Measurements from ENCODE around the gene ALG14. TPM values are rescaled to one million over a fixed set of nuclear protein-coding genes. Genes with fewer than 3 reads are reported as not detected.
A peak's percentile ranks its signal among the peaks of the same experiment; 100 is the strongest.
"Not testable (repeated sequence)": the region's sequence is repeated elsewhere in the genome, so short reads cannot be mapped to it uniquely, and the experiment has no call there.

The ALG14 gene
- total RNA-seq, 1 experiment from 2014 or later: 2.1 TPM

DNA sequence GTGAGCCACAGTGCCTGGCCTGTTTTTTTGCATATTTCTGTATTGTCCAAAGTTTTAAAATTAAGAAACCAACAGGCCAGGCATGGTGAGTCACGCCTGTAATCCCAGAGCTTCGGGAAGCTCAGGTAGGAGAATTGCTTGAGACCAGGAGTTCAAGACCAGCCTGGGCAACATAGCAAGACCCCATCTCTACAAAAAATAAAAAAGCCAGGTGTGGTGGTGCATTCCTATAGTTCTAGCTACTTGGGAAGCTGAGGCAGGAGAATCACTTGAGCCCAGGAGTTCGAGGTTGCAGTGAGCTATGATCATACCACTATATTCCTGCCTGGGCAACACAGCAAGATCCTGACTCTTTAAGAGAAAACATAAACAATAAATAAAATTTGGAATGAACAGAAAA lies 25.1 kb downstream of the ALG14 start:
- not testable (repeated sequence) for H3K27me3 ChIP-seq (replicated peaks); H3K4me1 ChIP-seq (replicated peaks); H3K9me3 ChIP-seq (replicated peaks); DNase-seq (ENCODE audit: low read depth in 1 of 2, low spot score in 2 of 2); H3K4me3 ChIP-seq; H3K27ac ChIP-seq; H3K36me3 ChIP-seq

DNA sequence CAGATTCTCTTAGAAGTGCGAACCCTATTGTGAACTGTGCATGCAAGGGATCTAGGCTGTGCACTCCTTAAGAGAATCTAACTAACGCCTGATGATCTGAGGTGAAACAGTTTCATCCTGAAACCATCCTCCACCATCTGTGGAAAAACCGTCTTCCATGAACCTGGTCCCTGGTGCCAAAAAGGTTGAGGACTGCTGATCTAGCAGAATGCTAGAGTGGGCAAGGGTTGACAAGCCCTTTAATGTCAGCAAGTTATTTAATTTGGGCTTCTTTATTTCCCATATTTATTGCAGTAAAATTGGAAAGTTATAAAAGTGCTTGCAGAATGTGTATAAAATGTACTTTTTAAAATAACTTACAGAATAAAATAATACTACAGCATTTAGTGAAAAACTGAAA lies 26.4 kb downstream of the ALG14 start:
- Histone ChIP-seq H3K4me1 (replicated peaks) (peaks cover 19% of the 10 kb centered on the region), H3K27me3 (replicated peaks) (no peaks in the 10 kb centered on the region), H3K4me3 (no peak overlapping the region), H3K27ac (no peak overlapping the region), H3K36me3 (no peaks in the 10 kb centered on the region), H3K9me3 (replicated peaks) (no peaks in the 10 kb centered on the region)
- no peak for DNase-seq (ENCODE audit: low read depth in 1 of 2, low spot score in 2 of 2)

- no peaks in the 10 kb centered on the region for H3K27me3 ChIP-seq (replicated peaks)
- H3K27ac ChIP-seq: peak overlapping the region; percentile 57; the same call in 1 of the 2 replicates
- no peak overlapping the region for H3K4me3 ChIP-seq
- no peaks in the 10 kb centered on the region for H3K36me3 ChIP-seq
- no peaks in the 10 kb centered on the region for H3K9me3 ChIP-seq (replicated peaks)
- peak; percentile 79 to 84 for DNase-seq (ENCODE audit: low read depth in 1 of 2, low spot score in 2 of 2)
- H3K4me1 ChIP-seq (replicated peaks): peaks cover 34% of the 10 kb centered on the region
These were observed 29.4 kb downstream of the ALG14 start for GRCh38 chr1:95043141-95043980.

GRCh38 chr1:95042286-95042685 lies 30.5 kb downstream of the ALG14 start:
- Histone ChIP-seq H3K27ac (peak overlapping the region; percentile 57), H3K4me1 (replicated peaks) (peaks cover 34% of the 10 kb centered on the region), H3K27me3 (replicated peaks) (no peaks in the 10 kb centered on the region), H3K4me3 (no peak overlapping the region), H3K9me3 (replicated peaks) (no peaks in the 10 kb centered on the region), H3K36me3 (no peaks in the 10 kb centered on the region)
- DNase-seq (ENCODE audit: low read depth in 1 of 2, low spot score in 2 of 2): peak; percentile 76 to 92

DNA sequence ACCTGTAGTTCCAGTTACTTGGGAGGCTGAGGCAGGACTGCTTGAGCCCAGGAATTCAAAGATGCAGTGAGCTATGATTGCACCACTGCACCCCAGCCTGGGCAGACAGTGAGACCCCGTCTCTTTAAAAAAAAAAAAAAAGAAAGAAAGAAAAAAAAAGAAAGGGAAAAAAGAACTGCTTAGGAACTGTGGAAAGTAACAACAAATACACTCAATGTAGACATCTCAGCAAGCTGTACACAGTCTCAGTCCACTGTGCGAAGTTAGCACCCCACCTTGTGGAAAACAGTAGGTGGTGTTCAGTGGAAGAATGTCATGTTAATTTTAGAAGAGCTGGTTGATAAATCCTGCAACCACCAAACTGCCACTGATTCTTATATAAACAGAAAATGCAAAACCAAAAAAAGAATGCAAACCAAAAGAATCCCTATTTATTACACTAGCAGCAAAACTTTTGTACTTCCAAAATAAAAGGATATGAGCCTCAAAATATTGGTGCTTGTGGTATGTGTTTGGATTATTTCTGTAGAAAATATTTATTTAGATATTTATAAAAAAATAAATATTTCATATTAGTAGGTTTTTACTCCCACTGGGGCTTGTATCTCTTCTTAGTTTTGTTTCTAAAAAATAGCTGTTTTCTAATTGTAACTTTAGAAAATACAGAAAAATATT lies 31.1 kb downstream of the ALG14 start:
- H3K4me3 ChIP-seq: no peak overlapping the region
- H3K9me3 ChIP-seq (replicated peaks): no peaks in the 10 kb centered on the region
- no peaks in the 10 kb centered on the region for H3K27me3 ChIP-seq (replicated peaks)
- H3K36me3 ChIP-seq: no peaks in the 10 kb centered on the region
- peak; percentile 76 to 78 for DNase-seq (ENCODE audit: low read depth in 1 of 2, low spot score in 2 of 2)
- peak overlapping the region; percentile 57 for H3K27ac ChIP-seq
- H3K4me1 ChIP-seq (replicated peaks): peaks cover 34% of the 10 kb centered on the region

DNA sequence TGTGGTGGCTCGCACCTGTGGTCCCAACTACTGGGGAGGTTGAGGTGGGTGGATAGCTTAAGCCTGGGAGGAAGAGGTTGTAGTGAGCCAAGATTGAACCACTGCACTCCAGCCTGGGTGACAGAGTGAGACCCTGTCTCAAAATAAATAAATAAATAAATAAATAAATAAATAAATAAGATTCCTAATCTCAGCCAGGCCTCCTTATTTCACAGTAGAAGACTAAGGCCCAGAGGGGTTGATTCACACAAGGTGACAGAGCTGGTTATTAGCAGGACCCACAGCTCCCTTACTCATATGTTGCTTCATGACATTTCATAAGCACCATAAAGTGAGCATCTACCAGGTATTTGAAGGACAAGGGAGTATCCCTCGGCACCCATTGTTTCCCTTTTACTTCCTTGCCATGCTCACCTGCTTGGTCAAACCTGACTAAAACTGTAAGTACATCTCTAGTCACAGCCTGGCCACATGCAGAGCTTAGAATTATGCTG lies 32.7 kb downstream of the ALG14 start:
- H3K9me3 ChIP-seq (replicated peaks): no peaks in the 10 kb centered on the region

DNA sequence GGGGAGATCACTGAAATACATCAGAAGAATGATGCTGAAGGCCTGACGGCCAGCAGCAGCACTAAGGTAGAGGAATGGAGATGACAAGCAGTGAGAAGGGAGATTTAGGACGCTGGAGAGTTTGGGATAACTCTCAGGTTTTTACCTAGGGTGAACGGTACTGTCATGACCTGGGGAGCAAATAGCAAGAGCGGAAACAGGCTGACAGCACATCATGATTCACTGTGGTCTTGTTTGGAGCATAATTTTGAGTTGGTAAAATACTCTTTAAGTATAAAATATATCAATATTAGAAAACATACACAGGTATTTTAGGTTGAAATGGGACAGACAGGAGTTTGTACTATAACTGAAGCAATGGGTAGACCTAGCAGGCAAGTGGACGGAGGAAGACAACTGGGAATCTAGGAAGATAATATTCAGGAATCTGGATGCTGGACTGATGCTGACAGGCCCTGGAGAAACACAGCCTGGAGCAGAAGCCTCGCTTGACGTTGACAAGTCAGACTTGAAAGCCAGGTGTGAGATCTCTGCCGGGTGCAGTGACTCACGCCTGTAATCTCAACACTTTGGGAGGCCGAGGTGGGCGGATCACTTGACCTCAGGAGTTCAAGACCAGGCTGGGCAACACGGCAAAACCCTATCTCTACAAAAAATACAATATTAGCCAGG lies 33.3 kb downstream of the ALG14 start:
- Histone ChIP-seq H3K4me3 (no peak overlapping the region), H3K4me1 (replicated peaks) (peaks cover 50% of the 10 kb centered on the region), H3K27me3 (replicated peaks) (no peaks in the 10 kb centered on the region), H3K36me3 (no peaks in the 10 kb centered on the region), H3K9me3 (replicated peaks) (no peaks in the 10 kb centered on the region), H3K27ac (no peak overlapping the region)
- no peak for DNase-seq (ENCODE audit: low read depth in 1 of 2, low spot score in 2 of 2)

More for the DNA sequence above, 32.7 kb downstream of the ALG14 start:
- no peak for DNase-seq (ENCODE audit: low read depth in 1 of 2, low spot score in 2 of 2)
- Histone ChIP-seq H3K27me3 (replicated peaks) (no peaks in the 10 kb centered on the region), H3K36me3 (no peaks in the 10 kb centered on the region), H3K27ac (no peak overlapping the region), H3K4me1 (replicated peaks) (peaks cover 44% of the 10 kb centered on the region), H3K4me3 (no peak overlapping the region)

DNA sequence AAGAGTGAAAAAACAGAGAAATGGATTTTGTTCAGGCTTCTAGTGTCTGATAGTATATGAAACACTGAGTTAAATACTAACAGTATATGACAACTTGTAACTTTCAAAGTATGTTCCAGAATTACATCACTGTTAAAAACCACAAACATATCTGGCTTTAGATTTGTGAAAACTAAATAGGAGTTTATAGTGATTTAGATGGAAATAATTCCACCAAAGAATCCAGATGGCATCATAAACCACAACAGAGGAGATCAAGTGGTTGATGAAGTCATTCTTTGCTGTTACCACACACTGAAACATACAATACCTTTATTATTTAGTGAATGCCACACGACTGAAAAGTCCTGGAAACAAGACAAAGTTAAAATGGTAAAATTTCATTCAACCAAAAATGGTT lies 37.2 kb downstream of the ALG14 start:
- Histone ChIP-seq H3K4me1 (replicated peaks) (peaks cover 37% of the 10 kb centered on the region), H3K9me3 (replicated peaks) (no peaks in the 10 kb centered on the region), H3K27me3 (replicated peaks) (no peaks in the 10 kb centered on the region), H3K27ac (peak overlapping the region; percentile 69), H3K4me3 (no peak overlapping the region), H3K36me3 (no peaks in the 10 kb centered on the region)
- DNase-seq (ENCODE audit: low read depth in 1 of 2, low spot score in 2 of 2): peak in 1 of 2 experiments; percentile 78

DNA sequence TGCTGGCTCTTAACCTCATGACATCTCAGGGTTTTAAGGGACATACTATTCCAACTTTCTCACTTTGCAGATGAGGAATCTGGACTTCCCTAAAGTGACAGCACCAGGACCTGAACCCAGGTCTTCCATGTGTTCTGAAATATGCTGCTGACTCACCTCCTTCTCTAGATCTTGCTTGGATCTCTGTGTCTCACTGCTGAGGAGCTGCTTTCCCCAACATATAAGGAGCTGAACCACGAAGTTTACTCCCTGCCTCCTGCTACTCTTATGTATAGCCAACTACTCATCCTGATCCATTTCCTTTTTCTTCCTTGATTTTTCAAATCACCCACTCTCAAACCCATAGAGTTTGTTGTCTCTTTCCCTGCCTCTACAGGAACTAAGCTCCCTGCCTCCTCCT lies 38.2 kb downstream of the ALG14 start:
- peak overlapping the region; percentile 69 for H3K27ac ChIP-seq
- H3K36me3 ChIP-seq: no peaks in the 10 kb centered on the region
- H3K4me1 ChIP-seq (replicated peaks): peaks cover 30% of the 10 kb centered on the region
- peaks cover under 1% of the 10 kb centered on the region; the same call in 1 of the 2 replicates for H3K9me3 ChIP-seq (replicated peaks)
- H3K27me3 ChIP-seq (replicated peaks): no peaks in the 10 kb centered on the region
- no peak for DNase-seq (ENCODE audit: low read depth in 1 of 2, low spot score in 2 of 2)
- H3K4me3 ChIP-seq: no peak overlapping the region

DNA sequence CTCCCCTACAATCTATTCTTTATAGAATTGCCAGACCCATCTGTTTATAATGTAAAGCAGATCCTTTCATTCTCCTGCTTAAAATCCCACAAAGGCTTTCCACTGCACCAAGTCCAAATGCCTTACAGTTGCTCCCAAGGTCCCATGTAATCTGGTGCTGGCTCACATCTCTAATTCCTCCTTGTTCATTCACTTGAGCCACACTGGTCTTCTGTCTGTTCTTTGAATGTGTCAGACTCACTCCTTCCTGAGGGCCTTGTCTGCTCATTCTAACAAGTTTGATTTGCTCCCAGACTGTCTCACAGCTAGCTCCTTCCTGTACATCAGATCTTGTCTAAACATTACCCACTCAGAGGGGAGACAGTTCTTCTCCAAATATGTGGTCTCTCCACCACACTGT lies 38.9 kb downstream of the ALG14 start:
- Histone ChIP-seq H3K9me3 (replicated peaks) (peaks cover 7% of the 10 kb centered on the region), H3K4me1 (replicated peaks) (peaks cover 26% of the 10 kb centered on the region), H3K27me3 (replicated peaks) (no peaks in the 10 kb centered on the region), H3K4me3 (no peak overlapping the region), H3K27ac (peak overlapping the region; percentile 8; the same call in 1 of the 2 replicates), H3K36me3 (no peaks in the 10 kb centered on the region)
- no peak for DNase-seq (ENCODE audit: low read depth in 1 of 2, low spot score in 2 of 2)

DNA sequence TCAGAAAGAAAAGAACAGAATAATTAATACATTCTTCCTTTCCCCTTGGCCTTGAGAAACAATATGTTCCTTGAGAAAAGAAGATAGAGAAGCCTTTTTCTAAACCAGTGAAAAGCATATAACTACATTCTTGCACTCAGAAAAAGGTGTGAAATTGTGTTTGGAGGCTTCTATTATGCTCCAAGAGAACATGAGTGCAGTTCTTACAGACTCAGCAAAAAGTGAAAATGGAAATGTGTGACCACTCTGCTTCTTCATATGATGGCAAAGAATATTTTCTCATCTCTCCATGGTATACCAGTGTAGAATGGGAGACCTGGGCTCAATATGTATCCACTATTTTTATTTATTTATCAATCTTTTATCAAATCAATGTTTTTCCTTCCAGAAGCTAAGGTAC lies 43.2 kb downstream of the ALG14 start:
- H3K4me3 ChIP-seq: no peak overlapping the region
- no peak for DNase-seq (ENCODE audit: low read depth in 1 of 2, low spot score in 2 of 2)
- H3K27me3 ChIP-seq (replicated peaks): no peaks in the 10 kb centered on the region
- H3K27ac ChIP-seq: no peak overlapping the region
- peaks cover 14% of the 10 kb centered on the region for H3K9me3 ChIP-seq (replicated peaks)
- peaks cover 37% of the 10 kb centered on the region for H3K4me1 ChIP-seq (replicated peaks)
- H3K36me3 ChIP-seq: peaks cover 19% of the 10 kb centered on the region

- H3K36me3 ChIP-seq: peaks cover 23% of the 10 kb centered on the region
These were observed 43.8 kb downstream of the ALG14 start for GRCh38 chr1:95028954-95029353.

GRCh38 chr1:95027046-95027445 lies 45.7 kb downstream of the ALG14 start:
- Histone ChIP-seq H3K27ac (peak overlapping the region; percentile 71), H3K9me3 (replicated peaks) (peaks cover 14% of the 10 kb centered on the region), H3K4me3 (no peak overlapping the region), H3K36me3 (peaks cover 23% of the 10 kb centered on the region), H3K4me1 (replicated peaks) (peaks cover 51% of the 10 kb centered on the region), H3K27me3 (replicated peaks) (no peaks in the 10 kb centered on the region)
- DNase-seq (ENCODE audit: low read depth in 1 of 2, low spot score in 2 of 2): peak; percentile 63 to 76

More at GRCh38 chr1:95028954-95029353, 43.8 kb downstream of the ALG14 start:
- Histone ChIP-seq H3K27ac (no peak overlapping the region), H3K9me3 (replicated peaks) (peaks cover 14% of the 10 kb centered on the region), H3K4me1 (replicated peaks) (peaks cover 37% of the 10 kb centered on the region), H3K4me3 (no peak overlapping the region), H3K27me3 (replicated peaks) (no peaks in the 10 kb centered on the region)
- DNase-seq (ENCODE audit: low read depth in 1 of 2, low spot score in 2 of 2): no peak
